Measurements from ENCODE around the gene SMIM15.

The SMIM15 gene

DNA sequence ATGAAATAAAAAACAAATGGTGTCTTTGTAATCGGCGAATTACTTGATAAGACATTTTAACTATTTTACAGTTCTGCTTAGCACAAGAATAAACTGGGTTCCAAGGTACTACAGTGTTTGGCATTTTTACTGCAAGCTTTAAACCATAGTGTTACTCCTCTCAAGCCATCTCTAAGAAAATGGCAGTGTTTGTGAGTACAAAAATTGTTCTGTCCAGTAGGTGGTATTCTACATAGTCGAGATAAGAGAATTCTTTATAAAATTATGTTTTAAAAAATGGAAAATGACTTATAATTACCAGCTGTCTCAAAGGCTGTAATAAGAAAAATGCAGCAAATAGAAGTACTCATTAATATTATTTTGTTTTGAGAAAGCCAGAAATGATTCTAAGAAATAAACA lies 3.2 kb downstream of the SMIM15 start:
- DNase-seq: no peak

GRCh38 chr5:61151893-61152292 lies 10.4 kb downstream of the SMIM15 start:
- DNase-seq: no peak

GRCh38 chr5:61148515-61148914 lies 13.8 kb downstream of the SMIM15 start:
- no peak for DNase-seq

GRCh38 chr5:61142811-61143210 lies 19.5 kb downstream of the SMIM15 start:
- no peak for DNase-seq

- DNase-seq: no peak
Measured at GRCh38 chr5:61142391-61142790, 19.9 kb downstream of the SMIM15 start.

DNA sequence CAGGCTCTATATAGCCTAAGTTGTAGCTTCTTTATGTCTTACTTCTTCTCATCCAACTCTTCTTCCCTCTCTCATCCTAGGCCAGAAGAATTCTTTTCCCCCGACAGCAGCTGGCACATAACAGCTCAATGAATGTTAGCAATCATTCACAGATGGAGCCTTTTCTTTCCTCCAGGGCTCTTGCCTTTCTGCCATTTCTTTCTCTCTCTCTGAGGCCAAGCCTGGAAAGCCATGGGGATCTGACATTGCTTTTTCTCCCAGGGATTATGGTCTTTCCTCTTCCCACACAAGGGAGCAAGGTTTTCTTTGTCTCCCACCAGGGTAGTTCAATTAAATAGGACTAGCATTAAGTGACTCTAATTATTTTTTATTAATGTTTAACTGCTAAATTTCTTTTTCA lies 20.5 kb downstream of the SMIM15 start:
- DNase-seq: no peak

DNA sequence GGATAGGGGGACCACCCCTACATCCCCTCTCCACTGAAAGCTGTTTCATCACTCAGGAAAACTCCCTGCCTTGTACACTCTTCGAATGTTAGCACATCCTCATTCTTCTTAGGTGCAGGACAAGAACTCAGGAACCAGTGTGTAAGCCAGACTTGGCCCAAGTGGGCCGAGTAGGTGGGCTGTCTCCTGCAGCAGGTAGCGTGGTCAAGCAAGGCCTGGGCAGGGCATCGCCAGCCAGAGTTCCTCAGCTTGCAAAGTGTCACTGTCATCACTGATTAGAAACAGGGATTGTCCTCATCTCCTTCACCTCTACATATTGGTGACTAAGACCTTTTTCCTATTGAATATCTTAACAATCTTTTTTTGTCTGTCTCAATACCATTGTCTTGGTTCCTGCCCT lies 22.3 kb downstream of the SMIM15 start:
- no peak for DNase-seq

- no peak for DNase-seq
Measured at GRCh38 chr5:61139094-61139873, 23.0 kb downstream of the SMIM15 start.

- DNase-seq: no peak
Measured at GRCh38 chr5:61137835-61138234, 24.4 kb downstream of the SMIM15 start.

DNA sequence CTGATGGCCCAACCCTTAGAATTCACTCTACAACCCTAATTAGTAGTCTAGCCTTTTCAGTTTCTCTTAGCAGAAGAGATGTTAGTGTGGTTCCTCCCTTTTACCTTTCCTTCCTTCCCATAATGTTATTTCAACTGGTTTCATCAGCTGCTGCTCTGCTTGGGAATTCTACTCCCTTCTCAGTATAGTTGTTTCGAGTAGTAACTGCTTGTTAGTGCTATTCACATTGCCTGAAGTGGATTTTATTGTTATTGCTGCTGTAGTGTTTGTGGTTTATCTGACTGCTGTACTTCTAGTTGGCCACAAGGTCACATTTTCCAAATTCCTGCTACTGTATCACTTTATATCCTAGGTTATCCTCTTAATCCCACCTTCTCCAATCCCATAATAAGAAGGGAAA lies 29.7 kb downstream of the SMIM15 start:
- no peak for DNase-seq

DNA sequence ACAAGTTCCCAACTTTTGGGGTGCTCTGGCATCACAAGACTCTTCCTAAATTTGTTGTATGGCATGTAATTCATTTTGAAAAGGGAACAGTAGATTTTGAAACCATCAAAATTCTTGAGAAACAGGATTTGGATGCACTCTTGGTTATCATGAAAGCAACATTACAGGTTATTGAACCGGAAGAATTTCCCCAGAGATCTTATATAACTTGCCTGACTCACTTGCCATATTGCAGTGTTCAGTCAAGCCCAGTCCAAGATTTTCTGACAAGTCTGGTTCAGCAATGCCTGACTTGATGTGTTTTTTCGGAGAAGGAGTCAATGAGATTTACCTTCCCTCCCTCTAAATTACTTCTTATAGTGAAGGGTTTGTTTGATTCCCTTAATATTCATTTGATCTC lies 32.0 kb downstream of the SMIM15 start:
- DNase-seq: no peak

DNA sequence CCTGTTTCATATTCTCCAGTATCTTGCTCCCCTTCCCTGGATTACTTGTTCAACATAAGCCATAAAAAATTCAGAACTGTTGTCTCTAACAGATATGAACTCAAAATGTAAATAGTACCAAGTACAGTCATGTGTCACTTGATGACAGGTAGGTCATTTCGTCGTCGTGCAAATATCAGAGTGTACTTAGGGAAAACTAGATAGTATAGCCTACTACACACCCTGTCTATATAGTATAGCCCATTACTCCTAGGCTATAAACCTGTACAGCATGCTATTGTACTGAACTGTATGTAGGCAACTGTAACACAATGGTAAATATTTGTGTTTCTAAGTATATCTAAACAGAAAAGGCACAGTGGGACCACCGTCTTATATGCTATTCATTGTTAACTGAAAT lies 39.1 kb downstream of the SMIM15 start:
- DNase-seq: no peak

- no peak for DNase-seq
Measured at GRCh38 chr5:61120534-61120933, 41.7 kb downstream of the SMIM15 start.

GRCh38 chr5:61119066-61119465 lies 43.2 kb downstream of the SMIM15 start:
- no peak for DNase-seq

DNA sequence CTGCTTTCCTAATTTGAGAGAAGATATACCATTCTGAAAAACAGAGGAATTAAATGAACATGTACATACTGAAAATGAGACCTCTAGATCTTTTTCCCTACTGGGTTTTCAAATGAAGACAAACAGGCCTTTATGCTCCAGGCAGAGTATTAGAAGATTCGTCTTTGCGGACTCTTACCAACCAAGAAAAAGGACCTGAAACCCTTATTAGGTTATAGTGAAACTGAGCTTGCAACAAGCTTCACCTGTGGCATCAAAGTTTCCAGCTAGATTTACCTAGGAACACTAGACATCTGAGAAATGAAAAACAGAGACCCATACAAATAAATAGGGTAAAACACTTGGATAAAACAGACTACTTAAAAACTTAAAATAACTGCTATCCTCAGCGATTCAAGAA lies 46.3 kb downstream of the SMIM15 start:
- DNase-seq: no peak

- DNase-seq: no peak
Measured at GRCh38 chr5:61114441-61114840, 47.8 kb downstream of the SMIM15 start.
